ENCODE measurements around the gene XIRP2.
A peak's percentile ranks its signal among the peaks of the same experiment; 100 is the strongest.

XIRP2 gene

DNA sequence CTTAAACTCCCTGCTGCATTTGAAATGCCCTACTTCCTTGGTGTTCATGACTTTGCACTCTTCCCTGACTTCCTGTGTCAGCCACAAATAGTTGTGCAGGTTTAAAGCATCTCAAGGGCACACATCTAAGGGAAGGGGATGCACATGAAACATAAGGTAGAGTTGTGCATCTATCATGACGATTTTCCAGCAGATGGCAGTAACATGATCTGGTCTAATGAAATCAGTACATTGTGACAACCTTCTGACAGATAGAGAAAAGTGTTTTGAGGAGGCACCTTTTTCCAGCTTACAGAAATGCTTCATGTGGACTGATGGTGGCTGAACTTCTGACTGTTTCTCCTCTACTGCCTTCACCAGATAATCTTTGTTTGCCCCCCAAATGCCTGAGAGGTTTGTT lies 238.9 kb downstream of the XIRP2 start:
- Histone ChIP-seq H3K14ac (ENCODE audit: low read length) (no peak overlapping the region), H3K4me3 (ENCODE audit: low read length in 2 of 2) (no peak overlapping the region), H4K8ac (ENCODE audit: low read depth, low read length) (no peak overlapping the region), H3K4me2 (ENCODE audit: insufficient read depth, low read length, poor library complexity, severe bottlenecking) (no peak overlapping the region), H3K36me3 (replicated peaks in 1 of 2; ENCODE audit: control insufficient read depth in 2 of 2, insufficient read depth in 2 of 2, low read length in 2 of 2) (no peaks in the 10 kb centered on the region), H2BK120ac (ENCODE audit: low read depth, low read length) (no peak overlapping the region), H3K4ac (ENCODE audit: low read length) (no peak overlapping the region), H3K79me1 (ENCODE audit: low read depth, low read length) (no peaks in the 10 kb centered on the region), H3K9ac (ENCODE audit: low read depth, low read length, poor library complexity) (no peak overlapping the region), H3K27me3 (ENCODE audit: control insufficient read depth in 3 of 3, insufficient read depth in 3 of 3, low read depth in 1 of 3, low read length in 3 of 3) (no peaks in the 10 kb centered on the region), H3K9me3 (replicated peaks in 1 of 2; ENCODE audit: control insufficient read depth in 2 of 2, insufficient read depth in 1 of 2, low read depth in 1 of 2, low read length in 2 of 2) (no peaks in the 10 kb centered on the region), H2AFZ (ENCODE audit: low read length) (no peak overlapping the region), H2BK15ac (ENCODE audit: low read length) (no peak overlapping the region), H3K23ac (ENCODE audit: low read depth, low read length, poor library complexity) (no peak overlapping the region), H2BK12ac (ENCODE audit: low read length) (no peak overlapping the region), H3K4me1 (ENCODE audit: control insufficient read depth in 2 of 2, insufficient read depth in 1 of 2, low read depth in 1 of 2, low read length in 2 of 2) (no peaks in the 10 kb centered on the region), H3K27ac (replicated peaks; ENCODE audit: low read length) (no peak overlapping the region), H2AK5ac (ENCODE audit: low read depth, low read length) (no peak overlapping the region), H4K91ac (ENCODE audit: low read depth, low read length, poor library complexity) (no peak overlapping the region), H2BK5ac (ENCODE audit: low read length) (no peak overlapping the region), H3K18ac (ENCODE audit: low read length) (no peak overlapping the region)
- no peak for DNase-seq (ENCODE audit: low spot score)
- WGBS, 2 donors (ENCODE audit: extremely low coverage in 2 of 2, insufficient read length in 2 of 2, insufficient replicate concordance in 1 of 2), result no CpG with 5 or more reads among the region's 1 CpG

GRCh38 chr2:167128130-167128529 lies 239.8 kb downstream of the XIRP2 start:
- H3K4me2 ChIP-seq (ENCODE audit: insufficient read depth, low read length, poor library complexity, severe bottlenecking), result no peak overlapping the region
- H3K27me3 ChIP-seq (ENCODE audit: control insufficient read depth in 3 of 3, insufficient read depth in 3 of 3, low read depth in 1 of 3, low read length in 3 of 3), result no peaks in the 10 kb centered on the region
- no peak overlapping the region for H3K14ac ChIP-seq (ENCODE audit: low read length)
- H2AFZ ChIP-seq (ENCODE audit: low read length), result no peak overlapping the region
- no peak overlapping the region for H3K9ac ChIP-seq (ENCODE audit: low read depth, low read length, poor library complexity)
- H2AK5ac ChIP-seq (ENCODE audit: low read depth, low read length), result no peak overlapping the region
- peaks cover 0 to under 1% of the 10 kb centered on the region in 2 donors for H3K4me1 ChIP-seq (ENCODE audit: control insufficient read depth in 2 of 2, insufficient read depth in 1 of 2, low read depth in 1 of 2, low read length in 2 of 2)
- no peak overlapping the region for H3K18ac ChIP-seq (ENCODE audit: low read length)
- no peaks in the 10 kb centered on the region for H3K79me1 ChIP-seq (ENCODE audit: low read depth, low read length)
- H2BK12ac ChIP-seq (ENCODE audit: low read length), result no peak overlapping the region
- H3K4ac ChIP-seq (ENCODE audit: low read length), result no peak overlapping the region
- no peak overlapping the region for H2BK15ac ChIP-seq (ENCODE audit: low read length)
- no peak overlapping the region for H3K4me3 ChIP-seq (ENCODE audit: low read length in 2 of 2)
- H4K8ac ChIP-seq (ENCODE audit: low read depth, low read length), result no peak overlapping the region
- WGBS, 2 donors (ENCODE audit: extremely low coverage in 2 of 2, insufficient read length in 2 of 2, insufficient replicate concordance in 1 of 2), result no CpG with 5 or more reads among the region's 9 CpGs
- H3K9me3 ChIP-seq (replicated peaks in 1 of 2; ENCODE audit: control insufficient read depth in 2 of 2, insufficient read depth in 1 of 2, low read depth in 1 of 2, low read length in 2 of 2), result no peaks in the 10 kb centered on the region
- no peak overlapping the region for H2BK120ac ChIP-seq (ENCODE audit: low read depth, low read length)
- H2BK5ac ChIP-seq (ENCODE audit: low read length), result no peak overlapping the region
- no peak overlapping the region for H4K91ac ChIP-seq (ENCODE audit: low read depth, low read length, poor library complexity)
- no peak for DNase-seq (ENCODE audit: low spot score)
- no peak overlapping the region for H3K27ac ChIP-seq (replicated peaks; ENCODE audit: low read length)
- H3K23ac ChIP-seq (ENCODE audit: low read depth, low read length, poor library complexity), result no peak overlapping the region
- H3K36me3 ChIP-seq (replicated peaks in 1 of 2; ENCODE audit: control insufficient read depth in 2 of 2, insufficient read depth in 2 of 2, low read length in 2 of 2), result no peaks in the 10 kb centered on the region

GRCh38 chr2:167132066-167132465 lies 243.8 kb downstream of the XIRP2 start:
- no peak overlapping the region for H2BK15ac ChIP-seq (ENCODE audit: low read length)

DNA sequence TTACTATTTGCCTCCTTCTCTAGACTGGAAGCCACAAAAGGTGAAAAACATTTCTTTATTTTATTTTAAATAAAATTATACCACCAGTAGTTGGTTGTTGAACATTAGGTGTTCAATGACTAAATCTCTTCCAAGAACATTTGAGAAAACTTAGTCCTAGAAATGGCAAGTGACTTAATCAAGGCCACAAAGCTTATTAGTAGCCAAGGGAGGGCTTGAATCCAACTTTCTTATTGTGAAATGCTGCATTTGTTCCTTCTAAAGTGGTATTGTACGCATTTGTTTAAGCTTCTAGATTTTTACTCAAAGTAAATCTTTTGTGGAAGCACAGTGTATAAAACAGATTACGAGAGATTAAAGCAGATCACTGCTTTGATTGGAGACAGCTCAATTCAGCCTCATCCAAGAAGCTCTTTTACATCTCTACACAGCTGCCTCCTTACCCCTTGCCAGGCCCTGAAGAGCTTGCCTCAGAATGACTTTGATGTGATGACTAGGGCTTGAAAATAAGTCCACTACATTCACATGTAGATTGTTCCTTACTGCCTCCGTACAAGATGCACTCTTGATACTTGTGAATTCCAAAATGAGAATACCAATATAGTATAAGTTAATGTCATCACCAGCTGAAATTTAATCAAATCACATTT lies 244.8 kb downstream of the XIRP2 start:
- H4K8ac ChIP-seq (ENCODE audit: low read depth, low read length), result no peak overlapping the region
- no peak overlapping the region for H3K4ac ChIP-seq (ENCODE audit: low read length)
- H3K4me3 ChIP-seq (ENCODE audit: low read length in 2 of 2), result no peak overlapping the region
- H3K9me3 ChIP-seq (replicated peaks in 1 of 2; ENCODE audit: control insufficient read depth in 2 of 2, insufficient read depth in 1 of 2, low read depth in 1 of 2, low read length in 2 of 2), result no peaks in the 10 kb centered on the region
- no peak overlapping the region for H3K4me2 ChIP-seq (ENCODE audit: insufficient read depth, low read length, poor library complexity, severe bottlenecking)
- no peaks in the 10 kb centered on the region for H3K27me3 ChIP-seq (ENCODE audit: control insufficient read depth in 3 of 3, insufficient read depth in 3 of 3, low read depth in 1 of 3, low read length in 3 of 3)
- DNase-seq (ENCODE audit: low spot score), result no peak
- no peak overlapping the region for H4K91ac ChIP-seq (ENCODE audit: low read depth, low read length, poor library complexity)
- H3K18ac ChIP-seq (ENCODE audit: low read length), result no peak overlapping the region
- no peak overlapping the region for H2BK15ac ChIP-seq (ENCODE audit: low read length)
- H3K14ac ChIP-seq (ENCODE audit: low read length), result no peak overlapping the region
- no peak overlapping the region for H2AK5ac ChIP-seq (ENCODE audit: low read depth, low read length)
- no peaks in the 10 kb centered on the region for H3K79me1 ChIP-seq (ENCODE audit: low read depth, low read length)
- no peak overlapping the region for H2BK5ac ChIP-seq (ENCODE audit: low read length)
- H3K36me3 ChIP-seq (replicated peaks in 1 of 2; ENCODE audit: control insufficient read depth in 2 of 2, insufficient read depth in 2 of 2, low read length in 2 of 2), result no peaks in the 10 kb centered on the region
- H2BK120ac ChIP-seq (ENCODE audit: low read depth, low read length), result no peak overlapping the region
- H3K4me1 ChIP-seq (ENCODE audit: control insufficient read depth in 2 of 2, insufficient read depth in 1 of 2, low read depth in 1 of 2, low read length in 2 of 2), result peaks cover 2 to 9% of the 10 kb centered on the region in 2 donors
- no peak overlapping the region for H3K23ac ChIP-seq (ENCODE audit: low read depth, low read length, poor library complexity)
- no CpG with 5 or more reads among the region's 3 CpGs for WGBS, 2 donors (ENCODE audit: extremely low coverage in 2 of 2, insufficient read length in 2 of 2, insufficient replicate concordance in 1 of 2)
- H2AFZ ChIP-seq (ENCODE audit: low read length), result no peak overlapping the region
- no peak overlapping the region for H3K27ac ChIP-seq (replicated peaks; ENCODE audit: low read length)
- no peak overlapping the region for H2BK12ac ChIP-seq (ENCODE audit: low read length)
- no peak overlapping the region for H3K9ac ChIP-seq (ENCODE audit: low read depth, low read length, poor library complexity)

More at GRCh38 chr2:167132066-167132465, 243.8 kb downstream of the XIRP2 start:
- Histone ChIP-seq H2BK5ac (ENCODE audit: low read length) (no peak overlapping the region), H2BK12ac (ENCODE audit: low read length) (no peak overlapping the region), H2AFZ (ENCODE audit: low read length) (peak overlapping the region; percentile 31), H4K91ac (ENCODE audit: low read depth, low read length, poor library complexity) (no peak overlapping the region), H3K36me3 (replicated peaks in 1 of 2; ENCODE audit: control insufficient read depth in 2 of 2, insufficient read depth in 2 of 2, low read length in 2 of 2) (no peaks in the 10 kb centered on the region), H3K9ac (ENCODE audit: low read depth, low read length, poor library complexity) (no peak overlapping the region), H2AK5ac (ENCODE audit: low read depth, low read length) (no peak overlapping the region), H4K8ac (ENCODE audit: low read depth, low read length) (no peak overlapping the region), H3K27ac (replicated peaks; ENCODE audit: low read length) (no peak overlapping the region), H3K27me3 (ENCODE audit: control insufficient read depth in 3 of 3, insufficient read depth in 3 of 3, low read depth in 1 of 3, low read length in 3 of 3) (no peaks in the 10 kb centered on the region), H3K4me3 (ENCODE audit: low read length in 2 of 2) (no peak overlapping the region), H3K79me1 (ENCODE audit: low read depth, low read length) (no peaks in the 10 kb centered on the region), H3K18ac (ENCODE audit: low read length) (no peak overlapping the region), H3K4ac (ENCODE audit: low read length) (no peak overlapping the region), H3K4me1 (ENCODE audit: control insufficient read depth in 2 of 2, insufficient read depth in 1 of 2, low read depth in 1 of 2, low read length in 2 of 2) (peaks cover 2 to 9% of the 10 kb centered on the region in 2 donors), H3K9me3 (replicated peaks in 1 of 2; ENCODE audit: control insufficient read depth in 2 of 2, insufficient read depth in 1 of 2, low read depth in 1 of 2, low read length in 2 of 2) (no peaks in the 10 kb centered on the region), H3K4me2 (ENCODE audit: insufficient read depth, low read length, poor library complexity, severe bottlenecking) (no peak overlapping the region), H3K14ac (ENCODE audit: low read length) (no peak overlapping the region), H3K23ac (ENCODE audit: low read depth, low read length, poor library complexity) (no peak overlapping the region), H2BK120ac (ENCODE audit: low read depth, low read length) (no peak overlapping the region)
- WGBS, 2 donors (ENCODE audit: extremely low coverage in 2 of 2, insufficient read length in 2 of 2, insufficient replicate concordance in 1 of 2), result no CpG with 5 or more reads among the region's 1 CpG
- DNase-seq (ENCODE audit: low spot score), result no peak

Measured in neuronal stem cell (in vitro differentiated cells).